GM18511 (cell line): Measurements from ENCODE around the gene GIMD1.
"Not testable (repeated sequence)": the region's sequence is repeated elsewhere in the genome, so short reads cannot be mapped to it uniquely, and the experiment has no call there.

Experiments used
- ATAC-seq: cut with Tn5 transposase; IDR thresholded peaks from one replicate; pipeline ENCODE4 v1.9.1; 2021; ENCODE audit warnings: mild to moderate bottlenecking, moderate library complexity; ENCODE audit not compliant: unreplicated experiment

GIMD1 gene

GRCh38 chr4:106353786-106354185, 14.8 kb downstream of the GIMD1 start:
- ATAC-seq: no peak

- no peak for ATAC-seq
Observed at GRCh38 chr4:106351016-106351415, 17.6 kb downstream of the GIMD1 start.

GRCh38 chr4:106347167-106347566, 21.4 kb downstream of the GIMD1 start:
- ATAC-seq: no peak

- no peak for ATAC-seq
Observed at GRCh38 chr4:106344647-106344970, 24.0 kb downstream of the GIMD1 start.

GRCh38 chr4:106343865-106344646, 24.5 kb downstream of the GIMD1 start:
- ATAC-seq: no peak

GRCh38 chr4:106340774-106341173, 27.8 kb downstream of the GIMD1 start:
- no peak for ATAC-seq

- ATAC-seq: no peak
Observed at GRCh38 chr4:106339431-106339830, 29.1 kb downstream of the GIMD1 start.

- no peak for ATAC-seq
Observed at GRCh38 chr4:106338671-106339070, 29.9 kb downstream of the GIMD1 start.

GRCh38 chr4:106337916-106338315, 30.7 kb downstream of the GIMD1 start:
- no peak for ATAC-seq

- no peak for ATAC-seq
Observed at GRCh38 chr4:106336618-106337017, 32.0 kb downstream of the GIMD1 start.

GRCh38 chr4:106334741-106335470, 33.7 kb downstream of the GIMD1 start:
- ATAC-seq: no peak

- no peak for ATAC-seq
Observed at GRCh38 chr4:106333186-106333585, 35.4 kb downstream of the GIMD1 start.

- peak; percentile 91 for ATAC-seq
Observed at GRCh38 chr4:106329041-106329618, 39.4 kb downstream of the GIMD1 start.

GRCh38 chr4:106325800-106326199, 42.8 kb downstream of the GIMD1 start:
- no peak for ATAC-seq

- ATAC-seq: peak; percentile 59
Observed at GRCh38 chr4:106323119-106323518, 45.5 kb downstream of the GIMD1 start.

GRCh38 chr4:106321814-106322213, 46.8 kb downstream of the GIMD1 start:
- ATAC-seq: not testable (repeated sequence)

GRCh38 chr4:106321168-106321567, 47.4 kb downstream of the GIMD1 start:
- ATAC-seq: not testable (repeated sequence)

GRCh38 chr4:106320235-106320634, 48.3 kb downstream of the GIMD1 start:
- no peak for ATAC-seq

GRCh38 chr4:106318511-106318910, 50.1 kb downstream of the GIMD1 start:
- ATAC-seq: no peak

GRCh38 chr4:106317815-106318214, 50.8 kb downstream of the GIMD1 start:
- ATAC-seq: no peak

GRCh38 chr4:106316773-106317409, 51.7 kb downstream of the GIMD1 start:
- peak; percentile 0 for ATAC-seq
